Spinal cord (tissue), 10 donors: ENCODE measurements around the gene RGS5. TPM values are rescaled to one million over a fixed set of nuclear protein-coding genes. Genes with fewer than 3 reads are reported as not detected.
"Not testable (repeated sequence)": the region's sequence is repeated elsewhere in the genome, so short reads cannot be mapped to it uniquely, and the experiment has no call there.

Experiments used
- DNase-seq, 6 donors: peaks; one replicate each; pipeline versions ENCODE4 v3.0.0 to v3.0.0-alpha.2; 2013 to 2015; ENCODE audit warnings: low spot score in 6 of 6, low read depth in 4 of 6
- H3K27ac ChIP-seq: one replicate; pipeline ENCODE4 v1.5.1; 2013; ENCODE audit warnings: low read depth, low read length, control low read depth
- H3K27me3 ChIP-seq: one replicate; pipeline ENCODE4 v1.6.1; 2013; ENCODE audit warnings: low read length; ENCODE audit not compliant: control insufficient read depth, insufficient read depth
- H3K36me3 ChIP-seq: one replicate; pipeline ENCODE4 v1.6.1; 2013; ENCODE audit warnings: low read length; ENCODE audit not compliant: control insufficient read depth, insufficient read depth
- H3K4me1 ChIP-seq: one replicate; pipeline ENCODE4 v1.6.1; 2013; ENCODE audit warnings: low read length; ENCODE audit not compliant: control insufficient read depth, insufficient read depth
- H3K4me3 ChIP-seq: one replicate; pipeline ENCODE4 v1.5.1; 2013; ENCODE audit warnings: low read depth, low read length, control low read depth
- H3K9me3 ChIP-seq: one replicate; pipeline ENCODE4 v1.6.1; 2013; ENCODE audit warnings: low read length; ENCODE audit not compliant: control insufficient read depth, insufficient read depth
- WGBS: methylation state at CpG from one replicate; pipeline ENCODE4 v1.1.5; 2013; ENCODE audit warnings: missing lambda C conversion rate; ENCODE audit not compliant: insufficient coverage; 5-methylcytosine and 5-hydroxymethylcytosine counted together
- polyA plus RNA-seq, 2 donors: library from polyadenylated mRNA; unstranded; fragments of 120-200 nt; gene quantifications; one replicate each; pipeline ENCODE4 v1.2.1, GENCODE V29; 2013; ENCODE audit not compliant: insufficient read length in 2 of 2
- total RNA-seq, 2 donors: library from RNA; depleted of rRNA in 1 of 2; stranded (reverse); fragments of 120-200 nt in 1 of 2; fragments of >200 nt in 1 of 2; gene quantifications; one replicate each; pipeline versions ENCODE4 v1.2.3 to v1.2.4, GENCODE V29; 2013 to 2014
- donor health status: healthy.

Gene RGS5
- total and polyA plus RNA-seq, 4 donors: 22.6 to 69.5 (median 29.0) TPM

DNA sequence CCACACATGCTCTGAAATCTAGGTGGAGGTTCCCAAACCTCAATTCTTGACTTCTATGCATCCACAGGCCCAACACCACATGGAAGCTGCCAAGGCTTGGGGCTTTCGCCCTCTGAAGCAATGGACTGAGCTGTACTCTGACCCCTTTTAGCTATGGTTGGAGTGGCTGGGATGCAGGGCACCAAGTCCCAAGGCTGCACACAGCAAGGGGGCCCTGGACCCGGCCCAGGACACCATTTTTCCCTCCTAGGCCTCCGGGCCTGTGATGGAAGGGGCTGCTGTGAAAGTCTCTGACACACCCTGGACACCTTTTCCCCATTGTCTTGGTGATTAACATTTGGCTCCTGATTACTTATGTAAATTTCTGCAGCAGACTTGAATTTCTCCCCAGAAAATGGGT lies 25.6 kb upstream of the RGS5 start:
- H3K9me3 ChIP-seq, H3K27me3 ChIP-seq, DNase-seq, H3K36me3 ChIP-seq, H3K4me3 ChIP-seq, H3K4me1 ChIP-seq, H3K27ac ChIP-seq: not testable (repeated sequence)
- 93% methylated on average over 3 of the region's 3 CpGs for WGBS

DNA sequence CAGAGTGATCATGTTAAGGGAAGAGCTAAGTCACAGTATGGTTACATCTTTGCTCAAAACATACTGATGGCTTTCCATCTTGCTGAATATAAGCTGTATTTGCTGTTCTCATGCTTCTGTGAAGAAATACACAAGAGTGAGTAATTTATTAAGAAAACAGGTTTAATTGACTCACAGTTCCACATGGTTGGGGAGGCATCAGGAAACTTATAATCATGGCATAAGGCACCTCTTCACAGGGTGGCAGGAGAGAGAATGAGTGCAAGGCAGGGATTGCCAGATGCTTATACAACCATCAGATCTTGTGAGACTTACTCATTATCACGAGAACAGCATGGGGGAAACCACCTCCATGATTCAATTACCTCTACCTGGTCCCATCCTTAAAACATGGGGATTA lies 24.4 kb upstream of the RGS5 start:
- H3K27me3 ChIP-seq: no peaks in the 10 kb centered on the region
- no peaks in the 10 kb centered on the region for H3K4me1 ChIP-seq
- H3K36me3 ChIP-seq: no peaks in the 10 kb centered on the region
- H3K9me3 ChIP-seq: no peaks in the 10 kb centered on the region
- no peak overlapping the region for H3K27ac ChIP-seq
- no peak for DNase-seq
- H3K4me3 ChIP-seq: no peak overlapping the region
- WGBS: no CpG with 5 or more reads among the region's 1 CpG

DNA sequence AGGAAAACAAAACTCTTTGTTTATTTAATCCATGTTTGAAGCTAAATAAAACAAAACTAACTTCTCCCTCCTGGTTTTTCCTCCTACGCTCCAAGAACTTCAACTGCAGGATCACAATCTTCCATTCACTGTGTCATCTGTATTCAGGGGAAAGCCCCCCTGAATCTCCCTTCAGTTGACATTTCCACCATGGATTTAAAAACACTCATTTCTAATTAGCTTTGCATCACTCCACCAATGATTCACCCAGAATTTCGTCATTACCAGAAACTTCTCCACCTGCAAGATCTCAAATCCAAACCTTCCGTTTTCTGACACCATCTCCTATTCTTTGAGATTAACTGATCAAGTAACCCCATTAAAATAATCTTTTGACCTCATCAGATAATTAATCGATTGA lies 10.9 kb upstream of the RGS5 start:
- Histone ChIP-seq H3K27me3 (no peaks in the 10 kb centered on the region), H3K36me3 (no peaks in the 10 kb centered on the region), H3K27ac (no peak overlapping the region), H3K4me3 (no peak overlapping the region), H3K9me3 (no peaks in the 10 kb centered on the region), H3K4me1 (no peaks in the 10 kb centered on the region)
- WGBS: 93% methylated on average over 4 of the region's 4 CpGs
- no peak for DNase-seq

DNA sequence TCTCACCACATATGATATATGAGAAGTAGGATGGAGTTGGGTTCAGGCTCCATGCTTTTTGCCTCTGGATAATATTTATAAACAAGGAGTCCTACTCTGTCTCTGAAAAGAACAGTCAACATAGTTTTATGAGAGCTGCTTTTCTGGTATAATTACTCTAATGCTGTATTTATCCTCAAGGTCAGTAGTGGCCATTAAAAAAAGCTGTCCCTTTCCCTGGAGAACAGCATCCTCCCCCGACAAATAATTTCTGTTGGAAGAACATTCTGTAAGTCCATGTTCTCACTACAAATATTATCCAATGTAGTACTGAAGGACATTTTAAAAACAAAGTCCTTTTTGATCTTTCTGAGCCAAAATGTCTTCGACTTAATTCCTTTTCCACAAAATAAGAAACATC lies 9.0 kb upstream of the RGS5 start:
- DNase-seq: no peak
- Histone ChIP-seq H3K4me3 (no peak overlapping the region), H3K36me3 (no peaks in the 10 kb centered on the region), H3K4me1 (no peaks in the 10 kb centered on the region), H3K27me3 (no peaks in the 10 kb centered on the region), H3K9me3 (no peaks in the 10 kb centered on the region), H3K27ac (no peak overlapping the region)
- no CpG with 5 or more reads among the region's 2 CpGs for WGBS

DNA sequence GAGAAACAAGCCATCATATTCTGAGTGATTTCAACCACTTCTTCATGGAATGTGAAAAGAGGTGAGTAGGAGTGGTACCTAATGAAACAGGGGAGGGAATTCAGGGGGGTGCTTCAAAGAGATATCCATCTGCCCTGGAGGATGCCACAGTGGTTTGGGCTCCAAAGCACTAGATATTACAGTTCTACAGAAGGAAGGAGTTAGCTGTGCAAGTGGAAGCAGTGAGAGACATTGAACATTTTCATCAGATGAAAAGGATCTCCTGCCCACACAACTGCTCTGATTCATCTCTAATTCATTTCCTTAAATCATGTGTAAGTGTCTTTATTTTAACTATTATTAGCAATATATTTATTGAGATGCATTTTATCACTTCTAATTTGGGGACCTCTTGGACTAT lies 2.8 kb upstream of the RGS5 start:
- H3K4me3 ChIP-seq: no peak overlapping the region
- no peak overlapping the region for H3K27ac ChIP-seq
- no peaks in the 10 kb centered on the region for H3K9me3 ChIP-seq
- DNase-seq: no peak
- H3K36me3 ChIP-seq: no peaks in the 10 kb centered on the region
- H3K27me3 ChIP-seq: no peaks in the 10 kb centered on the region
- no peaks in the 10 kb centered on the region for H3K4me1 ChIP-seq

DNA sequence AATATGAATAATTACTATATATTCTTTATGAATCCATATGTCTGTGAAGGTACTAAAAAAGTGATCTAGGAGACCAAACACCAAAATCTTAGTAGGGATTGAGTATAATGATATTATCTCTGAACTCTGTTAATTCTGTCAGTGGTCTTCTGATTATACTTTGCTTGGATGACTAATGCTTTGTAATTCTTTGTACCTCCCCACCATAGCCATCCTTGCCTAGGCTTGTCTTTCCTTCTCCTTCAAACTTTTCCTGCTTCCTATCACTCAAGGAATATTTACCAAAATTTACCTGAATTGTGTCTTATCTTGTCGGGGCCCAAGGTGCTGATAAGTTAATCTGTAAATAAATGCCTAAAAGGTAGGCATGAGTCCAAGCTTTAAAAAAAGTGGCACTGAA lies 845 bp upstream of the RGS5 start:
- DNase-seq: no peak
- Histone ChIP-seq H3K36me3 (no peaks in the 10 kb centered on the region), H3K4me1 (no peaks in the 10 kb centered on the region), H3K27me3 (no peaks in the 10 kb centered on the region), H3K27ac (no peak overlapping the region), H3K9me3 (no peaks in the 10 kb centered on the region), H3K4me3 (no peak overlapping the region)
- no CpG with 5 or more reads among the region's 1 CpG for WGBS

DNA sequence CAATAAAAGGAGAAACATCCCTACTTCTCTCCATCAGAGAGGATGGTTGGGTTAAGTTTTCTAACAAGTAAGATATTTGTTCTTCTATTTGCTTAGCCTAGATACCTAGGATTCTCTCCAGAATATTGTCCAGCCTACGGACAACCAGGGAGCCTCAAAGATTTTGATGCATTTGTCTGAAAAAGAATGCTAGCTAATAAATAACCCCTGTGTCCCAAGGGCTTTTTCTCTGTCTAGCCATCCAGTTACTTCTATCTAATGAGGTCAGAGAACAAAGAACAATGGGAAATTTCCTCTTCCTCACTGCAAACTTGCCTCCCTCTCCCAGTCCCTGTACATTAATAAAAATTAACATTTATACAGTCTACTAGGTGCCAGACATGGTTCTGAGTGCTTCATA lies 810 bp downstream of the RGS5 start:
- Histone ChIP-seq H3K27me3 (no peaks in the 10 kb centered on the region), H3K36me3 (no peaks in the 10 kb centered on the region), H3K9me3 (no peaks in the 10 kb centered on the region), H3K4me1 (no peaks in the 10 kb centered on the region), H3K27ac (no peak overlapping the region), H3K4me3 (no peak overlapping the region)
- DNase-seq: no peak
- WGBS: no CpG with 5 or more reads among the region's 1 CpG

DNA sequence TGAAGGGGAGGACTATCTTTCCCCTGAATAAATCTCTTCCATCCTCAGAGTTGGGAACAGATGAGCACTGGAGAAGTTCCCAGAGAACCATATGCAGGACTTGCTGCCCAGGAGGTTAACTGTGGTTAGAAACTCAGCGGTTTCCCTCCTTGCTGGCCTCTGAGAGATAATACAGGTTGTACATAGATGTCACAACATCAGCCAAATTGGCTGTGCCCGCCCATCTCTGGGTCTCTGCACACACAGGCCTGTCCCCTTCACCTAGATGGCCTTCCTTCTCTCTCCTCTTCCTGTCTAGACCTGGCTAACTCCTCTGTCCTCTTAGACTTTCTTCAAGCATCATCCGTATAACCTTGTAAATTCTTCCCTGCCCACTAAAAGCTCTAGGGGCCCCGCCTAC lies 5.7 kb downstream of the RGS5 start:
- no peak overlapping the region for H3K4me3 ChIP-seq
- no peak overlapping the region for H3K27ac ChIP-seq
- no peaks in the 10 kb centered on the region for H3K4me1 ChIP-seq
- WGBS: 92% methylated on average over 3 of the region's 4 CpGs
- no peaks in the 10 kb centered on the region for H3K36me3 ChIP-seq
- H3K9me3 ChIP-seq: no peaks in the 10 kb centered on the region
- DNase-seq: no peak
- no peaks in the 10 kb centered on the region for H3K27me3 ChIP-seq

DNA sequence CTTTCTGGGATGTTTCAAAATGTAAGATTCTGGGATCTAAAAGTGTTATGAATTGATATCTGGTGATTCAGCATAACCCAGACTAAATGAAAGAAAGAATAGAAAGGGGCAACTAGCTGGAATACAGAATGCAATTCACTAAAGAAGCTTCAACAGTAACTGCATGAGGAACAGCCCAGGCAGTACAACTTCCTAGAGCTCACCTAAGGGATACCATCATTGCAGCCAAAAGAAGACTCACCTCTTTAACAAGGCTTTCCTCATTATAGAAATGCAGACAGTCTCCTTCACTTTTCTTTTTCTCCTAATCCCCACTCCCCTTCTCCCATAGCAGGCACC lies 6.3 kb downstream of the RGS5 start:
- H3K27me3 ChIP-seq: no peaks in the 10 kb centered on the region
- no peak overlapping the region for H3K4me3 ChIP-seq
- H3K4me1 ChIP-seq: no peaks in the 10 kb centered on the region
- no peak overlapping the region for H3K27ac ChIP-seq
- no peaks in the 10 kb centered on the region for H3K36me3 ChIP-seq
- DNase-seq: no peak
- no peaks in the 10 kb centered on the region for H3K9me3 ChIP-seq

DNA sequence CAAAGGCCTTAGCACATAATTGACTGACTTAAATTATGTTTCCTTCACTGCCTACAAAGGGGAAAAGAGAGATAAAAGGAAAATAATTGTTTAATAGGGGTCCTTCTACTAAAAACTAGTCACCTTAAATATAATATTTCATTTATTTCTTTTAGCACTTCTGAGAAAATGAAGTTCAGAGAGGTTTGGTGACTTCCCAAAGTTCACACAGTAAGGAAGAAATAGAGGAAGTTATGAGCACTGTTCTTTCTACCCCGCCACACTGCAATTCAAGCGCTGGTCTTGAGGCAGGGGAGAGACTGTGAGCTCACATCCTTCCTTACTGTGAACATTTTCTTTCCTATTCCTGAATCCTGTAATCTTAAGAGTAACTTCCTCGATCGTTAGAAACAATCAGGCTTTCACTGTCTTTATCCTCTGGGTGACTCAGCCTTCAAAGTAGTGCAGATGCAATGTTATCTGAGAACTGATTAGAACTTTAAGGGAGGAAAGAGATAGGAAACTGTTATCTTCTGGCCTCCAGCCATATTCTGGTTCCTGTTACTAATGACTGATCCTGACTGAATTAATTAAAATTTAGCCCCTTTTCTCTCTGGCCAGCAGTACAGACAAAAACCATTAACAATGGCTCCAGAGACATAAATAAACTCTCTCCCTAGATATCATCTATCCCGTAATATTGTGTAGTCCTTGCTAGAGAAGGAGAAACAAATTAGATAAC lies 6.8 kb downstream of the RGS5 start:
- WGBS: no CpG with 5 or more reads among the region's 5 CpGs
- DNase-seq: no peak
- Histone ChIP-seq H3K9me3 (no peaks in the 10 kb centered on the region), H3K27me3 (no peaks in the 10 kb centered on the region), H3K27ac (no peak overlapping the region), H3K36me3 (no peaks in the 10 kb centered on the region), H3K4me3 (no peak overlapping the region), H3K4me1 (no peaks in the 10 kb centered on the region)
